Measurements from ENCODE around the gene CAVIN1. TPM values are rescaled to one million over a fixed set of nuclear protein-coding genes. Genes with fewer than 3 reads are reported as not detected.
"Not testable (repeated sequence)": the region's sequence is repeated elsewhere in the genome, so short reads cannot be mapped to it uniquely, and the experiment has no call there.

Gene CAVIN1
- total and polyA plus RNA-seq, 7 donors: 11.8 to 519 (median 231) TPM

GRCh38 chr17:42456223-42457106 lies 33.4 kb upstream of the CAVIN1 start:
- 44 to 50% methylated on average over 5 of the region's 5 CpGs for WGBS, 2 donors
- intact Hi-C loops (cut with DNase I): loop anchor here (2.0 to 5.0 kb wide), 2 partner anchors 34 to 134 kb away; partner anchors contain the start of gene CAVIN1
- Histone ChIP-seq H3K27ac (peak overlapping the region; percentile 56 to 99 (median 96)), H3K4me3 (no peak overlapping the region), H3K27me3 (no peaks in the 10 kb centered on the region), H3K9me3 (no peaks in the 10 kb centered on the region), H3K4me1 (peaks cover 0 to 20% (median 11%) of the 10 kb centered on the region in 4 donors), H3K36me3 (peaks cover 0 to 9% (median 2%) of the 10 kb centered on the region in 4 donors)
- TF ChIP-seq CTCF (IDR thresholded peaks at IDR 0.05): no peak
- TF ChIP-seq POLR2AphosphoS5 (IDR thresholded peaks at IDR 0.05): peak in 3 of 4 donors; percentile 20 to 60 (median 43)
- DNase-seq: no peak

GRCh38 chr17:42454987-42455386 lies 31.9 kb upstream of the CAVIN1 start:
- intact Hi-C loops (cut with DNase I): loop anchor here (5.0 kb wide), 1 partner anchor 133 kb away; no protein-coding TSS in a partner anchor
- WGBS, 2 donors: 95 to 98% methylated on average over 6 of the region's 6 CpGs

GRCh38 chr17:42453439-42453838 lies 30.4 kb upstream of the CAVIN1 start:
- no peak overlapping the region for H3K27ac ChIP-seq
- TF ChIP-seq EP300 (IDR thresholded peaks at IDR 0.05): no peak
- TF ChIP-seq POLR2A (IDR thresholded peaks at IDR 0.05): no peak
- TF ChIP-seq CTCF (IDR thresholded peaks at IDR 0.05): no peak
- no peak for TF ChIP-seq POLR2AphosphoS5 (IDR thresholded peaks at IDR 0.05)
- no peaks in the 10 kb centered on the region for H3K27me3 ChIP-seq
- no peaks in the 10 kb centered on the region for H3K9me3 ChIP-seq
- intact Hi-C loops (cut with DNase I): no loop called here
- no peak overlapping the region for H3K4me3 ChIP-seq
- no peaks in the 10 kb centered on the region for H3K4me1 ChIP-seq
- H3K36me3 ChIP-seq: no peaks in the 10 kb centered on the region
- WGBS, 2 donors: 56 to 75% methylated on average over 2 of the region's 2 CpGs
- no peak for DNase-seq

More at GRCh38 chr17:42454987-42455386, 31.9 kb upstream of the CAVIN1 start:
- not testable (repeated sequence) for DNase-seq, H3K4me1 ChIP-seq, H3K36me3 ChIP-seq, H3K4me3 ChIP-seq, H3K27ac ChIP-seq, H3K9me3 ChIP-seq, H3K27me3 ChIP-seq

GRCh38 chr17:42451270-42451669 lies 28.2 kb upstream of the CAVIN1 start:
- intact Hi-C loops (cut with DNase I); H3K9me3 ChIP-seq; H3K4me3 ChIP-seq; H3K4me1 ChIP-seq; H3K36me3 ChIP-seq; DNase-seq; H3K27me3 ChIP-seq; H3K27ac ChIP-seq: not testable (repeated sequence)
- 35 to 78% methylated on average over 5 of the region's 5 CpGs for WGBS, 2 donors

- intact Hi-C loops (cut with DNase I); H3K27me3 ChIP-seq; DNase-seq; H3K27ac ChIP-seq; H3K36me3 ChIP-seq; H3K4me3 ChIP-seq; H3K9me3 ChIP-seq; H3K4me1 ChIP-seq: not testable (repeated sequence)
- WGBS, 2 donors: no CpG with 5 or more reads among the region's 2 CpGs
These were observed 26.8 kb upstream of the CAVIN1 start for GRCh38 chr17:42449838-42450237.

- H3K4me1 ChIP-seq; H3K27me3 ChIP-seq; H3K36me3 ChIP-seq; H3K9me3 ChIP-seq; intact Hi-C loops (cut with DNase I); DNase-seq; H3K27ac ChIP-seq; H3K4me3 ChIP-seq: not testable (repeated sequence)
- 95 to 97% methylated on average over 24 to 25 of the region's 27 CpGs for WGBS, 2 donors
These were observed 26.1 kb upstream of the CAVIN1 start for GRCh38 chr17:42449176-42449575.

GRCh38 chr17:42442196-42442565 lies 19.1 kb upstream of the CAVIN1 start:
- TF ChIP-seq CTCF (IDR thresholded peaks at IDR 0.05): no peak
- TF ChIP-seq POLR2AphosphoS5 (IDR thresholded peaks at IDR 0.05): no peak
- TF ChIP-seq POLR2A (IDR thresholded peaks at IDR 0.05): no peak
- no peak for TF ChIP-seq EP300 (IDR thresholded peaks at IDR 0.05)
- H3K9me3 ChIP-seq: no peaks in the 10 kb centered on the region
- no peak overlapping the region for H3K4me3 ChIP-seq
- intact Hi-C loops (cut with DNase I): no loop called here
- 26 to 46% methylated on average over 5 of the region's 5 CpGs for WGBS, 2 donors
- H3K27ac ChIP-seq: no peak overlapping the region
- no peak for DNase-seq
- H3K4me1 ChIP-seq: no peaks in the 10 kb centered on the region
- H3K36me3 ChIP-seq: no peaks in the 10 kb centered on the region
- no peaks in the 10 kb centered on the region for H3K27me3 ChIP-seq

Measured in sigmoid colon (tissue), 7 donors.